OCI-LY3 (cell line): Measurements from ENCODE around the gene PELI2.

Source experiments
- H2AFZ ChIP-seq: fragments of 200-600, 300-600 bp; shearing (Covaris generic); 2 replicates; pipeline ENCODE4 v1.6.0; 2014; ENCODE audit warnings: antibody characterized with exemption, low read depth, low read length
- H3K27ac ChIP-seq: fragments of 200-600, 300-600 bp; sonication (generic); 2 replicates; pipeline ENCODE4 v1.5.1; 2014; ENCODE audit warnings: mild to moderate bottlenecking, low read length, moderate library complexity, mixed read lengths
- H3K27me3 ChIP-seq: fragments of 200-600, 300-600 bp; sonication (generic); 2 replicates; pipeline ENCODE4 v1.6.1; 2014; ENCODE audit warnings: low read depth, low read length, mixed read lengths
- H3K36me3 ChIP-seq: fragments of 200-600, 300-600 bp; sonication (generic); replicated peaks from 2 replicates; pipeline ENCODE3; 2014; ENCODE audit warnings: low read depth, low read length, mixed read lengths
- H3K4me1 ChIP-seq: fragments of 300-600, 200-600 bp; sonication (generic); 2 replicates; pipeline ENCODE4 v1.6.1; 2014; ENCODE audit warnings: low read length, mixed read lengths
- H3K4me2 ChIP-seq: fragments of 200-600, 300-600 bp; sonication (generic); 2 replicates; pipeline ENCODE4 v1.6.1; 2014; ENCODE audit warnings: low read length, mixed read lengths
- H3K4me3 ChIP-seq: fragments of 300-600, 200-600 bp; sonication (generic); 2 replicates; pipeline ENCODE4 v1.5.1; 2014; ENCODE audit warnings: antibody characterized with exemption, mild to moderate bottlenecking, low read length, moderate library complexity
- H3K79me2 ChIP-seq: fragments of 300-600, 200-600 bp; shearing (Covaris generic); 2 replicates; pipeline ENCODE4 v1.6.1; 2014; ENCODE audit warnings: mild to moderate bottlenecking, low read length, mixed read lengths
- H3K9ac ChIP-seq: fragments of 300-600, 200-600 bp; shearing (Covaris generic); 2 replicates; pipeline ENCODE4 v1.6.0; 2014; ENCODE audit warnings: mild to moderate bottlenecking, low read length, moderate library complexity
- H3K9me3 ChIP-seq: fragments of 200-600, 300-600 bp; shearing (Covaris generic); 2 replicates; pipeline ENCODE4 v1.6.1; 2014; ENCODE audit warnings: low read length, mixed read lengths; ENCODE audit not compliant: insufficient read depth
- H4K20me1 ChIP-seq: fragments of 200-600, 300-600 bp; sonication (generic); 2 replicates; pipeline ENCODE4 v1.6.1; 2016; ENCODE audit warnings: low read length, mixed read lengths; ENCODE audit not compliant: insufficient read depth
- EZH2phosphoT487 ChIP-seq: fragments of 200-600 bp; shearing (Covaris generic); IDR thresholded peaks from 2 replicates; pipeline ENCODE4 v1.6.1; 2018; ENCODE audit warnings: antibody characterized with exemption, mixed run types, low read depth
- TF ChIP-seq, protein P1 (sequence below): fragments of 200-600, 300-600 bp; sonication (generic); IDR thresholded peaks from 2 replicates; pipeline ENCODE4 v1.5.1; 2014; ENCODE audit warnings: antibody characterized with exemption, low read length, low read depth

PELI2 gene

DNA sequence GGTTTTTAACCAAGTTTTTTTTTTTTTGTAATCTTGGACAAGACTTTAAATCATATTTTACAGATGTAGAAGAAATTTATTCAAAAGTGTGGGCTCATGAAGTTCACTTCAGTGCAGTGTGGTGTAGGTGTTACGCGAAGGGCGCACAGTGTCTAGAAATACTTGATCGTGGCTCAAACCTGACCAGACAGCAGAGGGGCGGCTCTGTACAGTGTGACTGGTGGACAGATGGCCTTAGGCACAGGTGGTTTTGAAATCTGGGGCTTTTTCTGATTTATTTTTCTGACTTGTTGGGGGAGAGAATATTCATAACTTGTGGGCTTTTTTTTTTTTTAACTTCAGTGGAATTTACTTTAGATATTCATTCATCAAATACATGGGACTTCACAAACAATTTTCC, 179.2 kb downstream of the PELI2 start:
- Histone ChIP-seq H3K79me2 (no peaks in the 10 kb centered on the region), H3K36me3 (no peaks in the 10 kb centered on the region), H2AFZ (no peak overlapping the region), H3K9me3 (no peaks in the 10 kb centered on the region), H4K20me1 (no peaks in the 10 kb centered on the region), H3K4me1 (no peaks in the 10 kb centered on the region), H3K4me3 (no peak overlapping the region), H3K27me3 (0 out of 2 replicates have a peak, but pooled peaks cover 19% of the 10 kb centered on the region), H3K9ac (no peak overlapping the region), H3K4me2 (no peak overlapping the region), H3K27ac (no peak overlapping the region)
- no peak for TF ChIP-seq EZH2phosphoT487
- TF ChIP-seq, protein P1, sequence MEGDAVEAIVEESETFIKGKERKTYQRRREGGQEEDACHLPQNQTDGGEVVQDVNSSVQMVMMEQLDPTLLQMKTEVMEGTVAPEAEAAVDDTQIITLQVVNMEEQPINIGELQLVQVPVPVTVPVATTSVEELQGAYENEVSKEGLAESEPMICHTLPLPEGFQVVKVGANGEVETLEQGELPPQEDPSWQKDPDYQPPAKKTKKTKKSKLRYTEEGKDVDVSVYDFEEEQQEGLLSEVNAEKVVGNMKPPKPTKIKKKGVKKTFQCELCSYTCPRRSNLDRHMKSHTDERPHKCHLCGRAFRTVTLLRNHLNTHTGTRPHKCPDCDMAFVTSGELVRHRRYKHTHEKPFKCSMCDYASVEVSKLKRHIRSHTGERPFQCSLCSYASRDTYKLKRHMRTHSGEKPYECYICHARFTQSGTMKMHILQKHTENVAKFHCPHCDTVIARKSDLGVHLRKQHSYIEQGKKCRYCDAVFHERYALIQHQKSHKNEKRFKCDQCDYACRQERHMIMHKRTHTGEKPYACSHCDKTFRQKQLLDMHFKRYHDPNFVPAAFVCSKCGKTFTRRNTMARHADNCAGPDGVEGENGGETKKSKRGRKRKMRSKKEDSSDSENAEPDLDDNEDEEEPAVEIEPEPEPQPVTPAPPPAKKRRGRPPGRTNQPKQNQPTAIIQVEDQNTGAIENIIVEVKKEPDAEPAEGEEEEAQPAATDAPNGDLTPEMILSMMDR: no peak

DNA sequence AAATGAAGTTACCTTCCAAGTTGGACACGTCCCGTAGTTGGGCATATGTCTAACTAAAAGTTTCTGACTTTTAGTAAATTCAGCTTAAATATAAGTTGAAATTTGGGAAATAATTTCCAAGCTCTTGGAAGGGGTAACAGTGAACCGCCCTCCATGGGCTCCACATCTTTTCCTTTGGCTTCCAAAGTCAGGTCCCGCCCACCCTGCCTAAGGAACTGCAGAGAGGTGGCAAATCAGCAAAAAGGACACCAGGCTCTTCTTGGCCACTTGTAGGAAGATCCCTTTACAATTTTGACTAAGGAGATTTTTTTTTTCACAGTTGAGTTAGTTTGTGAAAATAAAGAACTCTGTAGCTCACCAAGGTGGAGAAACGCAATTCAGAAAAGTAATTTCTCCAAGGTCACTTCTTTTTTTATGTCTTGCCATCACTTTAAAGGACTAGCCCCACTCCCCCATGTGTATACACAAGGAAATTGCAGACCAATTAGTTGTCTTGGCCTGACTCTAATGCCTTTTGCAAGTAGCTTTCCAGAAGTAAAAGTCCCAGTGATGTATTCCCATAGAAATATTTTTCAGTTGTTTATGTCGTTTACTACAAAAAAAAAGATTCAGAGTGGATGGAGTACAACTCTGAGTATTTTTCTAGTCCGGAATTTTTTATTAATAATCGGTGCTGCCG, 181.2 kb downstream of the PELI2 start:
- no peak for TF ChIP-seq EZH2phosphoT487
- TF ChIP-seq, protein P1: no peak
- H3K36me3 ChIP-seq: no peaks in the 10 kb centered on the region
- no peak overlapping the region for H3K9ac ChIP-seq
- no peak overlapping the region for H3K4me2 ChIP-seq
- no peaks in the 10 kb centered on the region for H3K79me2 ChIP-seq
- no peaks in the 10 kb centered on the region for H4K20me1 ChIP-seq
- 0 out of 2 replicates have a peak, but pooled peaks cover 19% of the 10 kb centered on the region for H3K27me3 ChIP-seq
- H3K4me3 ChIP-seq: no peak overlapping the region
- H2AFZ ChIP-seq: no peak overlapping the region
- H3K9me3 ChIP-seq: no peaks in the 10 kb centered on the region
- H3K27ac ChIP-seq: no peak overlapping the region
- H3K4me1 ChIP-seq: no peaks in the 10 kb centered on the region

DNA sequence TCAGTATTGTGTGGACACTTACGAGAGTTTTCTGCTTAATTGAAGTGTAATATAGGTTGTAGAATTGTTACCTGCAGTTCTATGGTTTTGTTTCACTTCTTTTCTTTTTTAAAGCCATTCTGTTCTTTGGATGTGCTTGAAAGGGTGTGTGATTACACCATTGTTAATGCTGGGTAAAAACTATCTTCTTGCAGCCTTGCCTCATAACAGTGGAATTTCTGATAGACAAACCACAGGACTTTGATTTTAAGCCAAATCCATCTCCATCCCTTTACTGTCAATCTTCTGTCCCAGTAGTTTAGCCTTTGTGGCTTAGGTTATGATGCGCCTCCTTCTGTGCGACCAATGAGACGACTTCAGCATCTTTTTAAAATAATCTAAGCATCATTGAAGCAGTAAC, 182.3 kb downstream of the PELI2 start:
- H3K79me2 ChIP-seq: no peaks in the 10 kb centered on the region
- H3K4me2 ChIP-seq: no peak overlapping the region
- H3K9me3 ChIP-seq: no peaks in the 10 kb centered on the region
- no peak overlapping the region for H3K9ac ChIP-seq
- TF ChIP-seq, protein P1: no peak
- TF ChIP-seq EZH2phosphoT487: no peak
- H4K20me1 ChIP-seq: no peaks in the 10 kb centered on the region
- H3K27ac ChIP-seq: no peak overlapping the region
- H3K4me1 ChIP-seq: no peaks in the 10 kb centered on the region
- no peaks in the 10 kb centered on the region for H3K36me3 ChIP-seq
- no peak overlapping the region for H2AFZ ChIP-seq
- H3K27me3 ChIP-seq: 0 out of 2 replicates have a peak, but pooled peaks cover 19% of the 10 kb centered on the region
- H3K4me3 ChIP-seq: no peak overlapping the region

DNA sequence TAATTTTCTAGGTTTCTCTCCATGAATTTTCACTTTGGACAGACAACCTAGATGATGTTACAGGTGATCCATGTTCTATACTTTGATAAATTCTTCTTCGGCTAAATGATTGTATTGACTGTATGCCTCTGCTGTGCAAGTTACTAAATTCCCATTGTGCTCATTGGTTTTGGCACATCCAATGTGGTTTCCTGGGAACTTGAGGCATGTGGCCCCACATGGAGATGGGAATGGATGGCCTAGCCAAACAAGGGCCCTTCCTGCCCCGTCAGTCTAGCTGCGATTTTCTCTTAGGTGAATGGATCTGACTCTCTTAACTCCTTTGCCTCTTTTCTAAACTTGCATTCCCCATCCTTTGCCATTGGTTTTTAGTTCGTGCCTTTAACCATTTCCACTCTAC, 186.2 kb downstream of the PELI2 start:
- H2AFZ ChIP-seq: no peak overlapping the region
- no peaks in the 10 kb centered on the region for H3K4me1 ChIP-seq
- H3K9ac ChIP-seq: no peak overlapping the region
- H3K27ac ChIP-seq: no peak overlapping the region
- 0 out of 2 replicates have a peak, but pooled peaks cover 7% of the 10 kb centered on the region for H3K27me3 ChIP-seq
- H3K36me3 ChIP-seq: no peaks in the 10 kb centered on the region
- no peak overlapping the region for H3K4me2 ChIP-seq
- no peaks in the 10 kb centered on the region for H3K9me3 ChIP-seq
- H4K20me1 ChIP-seq: no peaks in the 10 kb centered on the region
- TF ChIP-seq EZH2phosphoT487: no peak
- TF ChIP-seq, protein P1: no peak
- H3K79me2 ChIP-seq: no peaks in the 10 kb centered on the region
- H3K4me3 ChIP-seq: no peak overlapping the region
